HG03103 (cell line): Measurements from ENCODE around the gene MAPKAPK3.

Source experiments
- ATAC-seq: cut with Tn5 transposase; IDR thresholded peaks from one replicate; pipeline ENCODE4 v1.9.1; 2021; ENCODE audit warnings: low read depth; ENCODE audit not compliant: unreplicated experiment

Gene MAPKAPK3

DNA sequence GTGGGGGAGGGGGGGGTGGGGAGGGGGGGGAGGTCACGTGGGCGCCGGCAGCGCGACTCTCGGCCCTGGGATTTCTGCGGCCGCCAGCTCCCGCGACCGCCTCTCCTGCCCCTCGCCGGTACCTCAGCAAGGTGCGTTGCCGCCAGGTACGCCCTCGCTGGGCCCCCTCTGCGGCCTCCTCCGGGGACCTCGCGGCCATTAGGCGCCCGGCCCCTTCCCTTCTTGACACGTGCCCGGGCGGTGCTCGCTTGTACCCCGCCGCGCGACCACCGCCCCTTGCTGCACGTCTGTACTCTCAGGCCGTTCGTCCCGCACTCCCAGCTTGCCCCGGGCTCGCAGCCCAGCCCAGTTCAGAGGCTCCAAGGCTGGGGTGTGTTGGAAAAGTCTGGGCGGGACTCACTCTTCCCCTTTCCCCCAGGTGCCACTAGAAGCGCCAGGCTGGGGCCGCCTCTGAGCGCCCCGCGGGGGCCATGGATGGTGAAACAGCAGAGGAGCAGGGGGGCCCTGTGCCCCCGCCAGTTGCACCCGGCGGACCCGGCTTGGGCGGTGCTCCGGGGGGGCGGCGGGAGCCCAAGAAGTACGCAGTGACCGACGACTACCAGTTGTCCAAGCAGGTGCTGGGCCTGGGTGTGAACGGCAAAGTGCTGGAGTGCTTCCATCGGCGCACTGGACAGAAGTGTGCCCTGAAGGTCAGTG is at the start of gene MAPKAPK3:
TSS of gene MAPKAPK3 (plus strand) at position 56 of the 696 bp plus-strand sequence. CDS start at position 471, 415 bp downstream.
- peak; percentile 18 for ATAC-seq

DNA sequence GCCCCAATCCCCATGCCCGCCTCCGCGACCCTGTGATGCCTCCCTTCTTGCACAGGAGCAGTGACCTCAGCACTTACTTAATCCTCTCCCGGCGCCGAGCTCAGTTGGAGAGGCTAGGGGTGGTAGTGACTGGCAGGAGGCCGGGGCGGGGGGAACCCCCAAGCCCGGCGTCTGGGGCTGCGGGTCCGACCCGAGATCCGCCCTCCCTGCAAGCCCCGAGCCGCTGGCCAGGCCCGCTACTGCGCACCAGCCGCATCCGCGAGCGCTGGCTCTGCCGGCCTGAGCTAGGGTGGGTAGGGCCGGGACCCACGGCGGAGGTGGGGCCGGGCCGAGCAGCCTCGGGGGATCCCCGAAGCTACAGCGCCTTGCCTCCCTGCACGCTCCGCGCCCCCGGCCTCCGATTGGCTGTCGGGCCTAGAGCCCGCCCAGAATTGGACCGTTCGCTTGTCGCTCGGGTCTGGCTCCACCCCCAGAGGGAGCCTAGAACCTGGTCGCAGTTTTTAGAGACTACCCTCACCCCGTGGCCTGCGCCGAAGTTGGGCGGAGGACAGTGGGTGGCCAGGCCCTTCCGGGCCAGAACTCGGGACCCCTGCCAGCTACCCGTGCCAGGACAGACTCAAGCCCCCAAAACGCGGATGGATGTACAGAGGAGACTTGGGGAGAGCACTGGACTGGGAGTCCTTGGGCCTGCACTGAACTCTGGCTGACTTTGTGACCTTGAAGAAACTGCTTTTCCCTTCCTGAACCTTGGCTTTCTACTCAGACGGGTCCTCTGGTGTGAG is 49.4 kb upstream of the MAPKAPK3 start, which contains the start of gene C3orf18:
TSS of gene C3orf18 (minus strand) at position 362 of the 782 bp plus-strand sequence. CDS start 2,048 bp downstream, outside the sequence.
- ATAC-seq, result peak; percentile 75

DNA sequence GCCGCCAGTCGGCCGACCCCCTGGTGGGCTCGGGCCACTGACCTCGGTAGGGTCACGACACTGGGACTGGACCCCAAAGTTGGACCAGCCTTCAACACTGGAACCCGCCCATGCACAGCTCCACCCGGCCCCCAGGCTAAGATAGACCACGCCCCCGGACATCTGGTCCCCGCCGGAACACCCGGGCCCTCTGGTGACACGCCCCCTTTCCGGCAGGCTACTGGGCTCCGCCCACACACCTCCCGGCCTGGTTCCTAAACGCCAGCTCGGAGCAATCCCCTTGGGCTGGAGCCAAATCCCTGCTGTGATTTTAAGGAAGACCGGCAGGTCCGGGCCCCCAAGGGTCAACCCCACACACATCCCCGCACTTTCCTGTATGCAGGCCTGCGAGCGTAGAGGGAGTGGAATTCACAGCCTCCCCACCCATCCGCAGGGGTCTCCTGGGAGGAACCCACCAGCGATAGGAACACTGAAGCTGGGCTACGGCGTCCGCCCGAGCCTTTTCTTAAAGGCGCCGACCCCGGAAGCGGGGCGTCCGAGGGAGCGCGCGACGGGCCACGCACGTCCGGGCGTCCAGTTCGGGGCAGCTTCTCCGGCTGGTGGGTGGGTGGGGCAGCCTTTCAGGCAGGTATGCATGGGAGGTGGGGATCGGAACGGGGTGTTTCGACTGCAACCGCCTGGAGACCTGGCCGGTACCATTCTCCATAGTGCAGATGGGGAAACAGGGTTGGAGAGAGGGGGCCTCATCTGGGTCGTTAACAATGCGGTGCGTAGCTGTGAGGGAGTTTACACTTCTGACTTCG is 47.8 kb upstream of the MAPKAPK3 start, which contains the start of gene HEMK1:
TSS of gene HEMK1 (plus strand) at position 576 of the 803 bp plus-strand sequence. CDS start 1,583 bp downstream, outside the sequence.
- ATAC-seq, result peak; percentile 47

DNA sequence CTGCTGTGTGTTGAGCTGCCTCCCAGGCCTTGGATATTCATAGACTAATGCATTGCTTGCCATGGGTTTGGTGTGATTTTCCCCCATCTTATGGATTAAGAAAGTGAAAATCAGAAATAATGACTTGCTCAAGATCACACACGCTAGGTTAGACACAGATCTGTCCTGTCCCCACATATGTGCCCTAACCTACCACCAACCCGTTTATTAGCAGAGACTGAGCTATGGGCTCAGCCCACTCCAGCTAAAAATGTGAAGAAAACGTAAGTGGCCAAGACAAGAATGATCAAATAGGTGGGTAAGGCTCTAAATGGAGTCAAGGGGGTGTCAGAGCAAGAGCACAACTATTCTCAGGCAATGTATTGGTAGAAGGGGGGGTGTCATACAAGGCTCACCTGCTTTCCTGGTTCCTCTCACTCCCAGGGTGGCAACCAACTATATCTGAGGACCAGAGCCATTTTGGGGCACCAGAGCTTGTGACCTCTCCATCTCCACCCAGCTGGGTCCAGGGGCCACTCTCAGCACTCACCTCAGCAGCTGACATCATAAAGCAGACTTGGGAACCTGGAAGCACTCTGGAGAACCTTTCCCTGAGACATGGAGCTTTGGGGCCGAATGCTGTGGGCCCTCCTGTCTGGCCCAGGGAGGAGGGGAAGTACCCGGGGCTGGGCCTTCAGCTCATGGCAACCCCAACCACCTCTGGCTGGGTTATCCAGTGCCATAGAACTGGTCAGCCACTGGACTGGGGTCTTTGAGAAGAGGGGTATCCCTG is 46.3 kb upstream of the MAPKAPK3 start:
- ATAC-seq, result no peak

DNA sequence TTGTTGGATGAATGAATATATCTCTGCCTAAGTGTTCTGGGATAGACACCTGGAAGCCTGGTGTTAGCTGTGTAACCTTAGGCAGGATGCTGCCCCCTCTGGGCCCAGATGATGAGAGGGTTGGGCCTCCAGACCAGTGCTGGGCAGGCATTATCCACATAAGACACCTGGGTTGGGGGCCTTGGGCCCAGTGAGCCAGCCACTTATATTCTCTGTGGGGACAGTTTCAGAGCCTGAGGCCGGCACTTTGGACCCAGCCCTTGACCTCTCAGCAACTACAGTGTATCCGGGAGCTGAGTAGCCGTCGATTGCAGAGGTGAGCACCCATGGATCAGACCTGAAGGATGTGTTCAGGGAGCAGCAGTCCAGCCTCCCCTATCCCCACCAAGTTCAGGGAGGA is 45.5 kb upstream of the MAPKAPK3 start:
- ATAC-seq, result no peak

DNA sequence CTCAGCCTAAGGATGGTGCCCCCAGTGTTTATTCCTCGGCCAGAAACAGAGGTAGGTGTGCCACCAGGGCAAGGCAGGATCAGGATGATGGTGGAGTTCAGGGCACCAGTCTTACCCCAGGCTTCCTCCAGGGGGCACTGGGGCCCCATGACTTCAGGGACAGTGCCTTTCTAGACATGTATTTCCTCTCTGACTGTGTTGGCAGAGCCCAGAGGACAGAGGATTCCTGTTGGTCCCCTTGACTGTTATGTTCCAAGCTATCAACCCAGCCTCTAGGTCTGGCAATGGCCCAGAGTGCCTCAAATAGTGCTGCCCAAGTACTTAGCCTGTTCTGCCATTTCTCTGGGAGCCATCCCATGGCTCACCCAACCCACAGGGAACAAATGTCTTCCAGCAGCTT is 44.8 kb upstream of the MAPKAPK3 start:
- no peak for ATAC-seq

DNA sequence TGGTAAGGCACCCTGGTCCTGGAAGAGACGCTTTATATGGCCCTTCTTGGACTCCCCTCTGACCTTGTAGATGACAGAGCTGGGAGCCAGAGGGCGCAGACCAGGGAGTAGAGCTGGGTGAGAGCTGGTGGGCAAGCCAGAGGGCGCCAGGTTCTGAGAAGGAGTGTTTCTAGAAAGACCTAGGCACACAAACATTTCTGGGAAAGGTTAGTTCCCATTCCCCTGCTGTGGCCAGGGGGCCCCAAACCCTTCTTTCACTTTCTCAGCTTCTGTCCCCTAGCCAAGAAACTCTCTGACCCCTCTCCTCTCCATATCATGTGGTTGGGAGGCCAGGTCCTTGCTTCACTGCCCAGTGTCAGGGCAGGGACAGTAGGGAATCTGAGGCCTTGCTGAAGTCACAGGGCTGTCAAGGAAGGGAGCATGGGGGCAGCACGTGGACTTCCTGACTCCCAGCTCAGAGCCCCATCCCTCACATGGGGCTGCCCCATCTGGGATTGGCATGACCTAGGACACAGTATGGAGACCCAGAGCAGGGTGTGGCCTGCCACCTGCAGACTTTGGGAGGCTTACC is 44.1 kb upstream of the MAPKAPK3 start:
- ATAC-seq, result no peak

DNA sequence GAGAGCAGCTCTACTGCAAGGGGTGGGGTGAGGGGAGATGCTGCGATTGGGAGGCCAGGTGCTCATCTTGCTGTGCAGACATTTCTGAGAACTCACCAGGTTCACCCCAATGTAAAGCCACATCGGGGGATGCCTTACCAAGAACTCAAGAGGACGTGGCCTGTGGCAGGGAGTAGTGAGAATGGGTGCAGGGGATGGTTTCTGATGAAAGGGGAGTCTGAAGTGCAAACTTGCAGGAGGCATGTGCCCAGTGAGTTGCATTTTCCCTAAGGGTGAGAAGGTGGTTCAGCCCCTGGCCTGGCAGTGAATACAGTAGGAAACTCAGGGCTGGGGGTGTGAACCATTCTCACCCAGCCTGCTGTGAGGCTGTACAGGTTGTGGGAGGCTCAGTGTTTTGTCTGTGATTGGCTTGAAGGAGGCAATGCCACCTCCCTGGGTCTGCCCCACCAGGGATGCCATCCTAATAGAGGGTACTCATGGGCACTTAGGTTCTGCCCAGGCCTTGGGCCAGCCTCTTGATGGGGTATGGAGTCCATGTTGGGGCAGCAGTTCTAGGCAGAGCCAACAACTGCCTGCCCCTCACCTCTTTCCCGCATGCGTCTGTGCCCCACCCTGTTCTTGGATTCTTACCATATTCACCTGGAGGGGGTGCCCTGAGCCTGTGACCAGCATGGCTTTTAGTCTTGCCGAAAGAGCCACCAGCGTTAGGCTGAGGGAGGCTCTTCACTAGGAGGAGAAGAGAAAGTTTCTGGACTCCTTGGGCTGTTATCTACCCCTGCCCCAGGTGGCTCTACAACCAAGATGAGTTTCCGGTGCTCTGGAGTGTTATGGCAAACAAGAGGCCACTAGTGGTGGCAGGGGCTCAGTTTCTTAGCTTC is 43.1 kb upstream of the MAPKAPK3 start:
- no peak for ATAC-seq

DNA sequence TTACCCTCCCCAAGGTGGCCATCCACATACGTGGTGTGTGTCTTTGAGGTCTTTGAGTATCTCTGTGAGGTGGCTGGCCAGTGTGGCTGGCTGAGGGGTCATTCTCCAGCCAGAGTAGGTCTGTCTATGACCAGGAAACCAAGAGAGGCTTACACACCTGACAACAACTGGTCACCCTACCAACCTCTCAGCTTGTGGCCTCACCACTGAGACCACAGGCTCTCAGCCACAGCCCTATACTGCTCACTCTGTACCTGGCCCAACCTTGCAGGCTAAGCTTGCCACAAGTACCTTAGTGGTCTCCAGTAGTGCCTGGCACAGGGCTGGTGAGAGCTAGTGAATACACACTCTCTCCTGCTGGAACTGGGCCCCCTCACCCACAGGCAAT is 42.5 kb upstream of the MAPKAPK3 start:
- no peak for ATAC-seq

DNA sequence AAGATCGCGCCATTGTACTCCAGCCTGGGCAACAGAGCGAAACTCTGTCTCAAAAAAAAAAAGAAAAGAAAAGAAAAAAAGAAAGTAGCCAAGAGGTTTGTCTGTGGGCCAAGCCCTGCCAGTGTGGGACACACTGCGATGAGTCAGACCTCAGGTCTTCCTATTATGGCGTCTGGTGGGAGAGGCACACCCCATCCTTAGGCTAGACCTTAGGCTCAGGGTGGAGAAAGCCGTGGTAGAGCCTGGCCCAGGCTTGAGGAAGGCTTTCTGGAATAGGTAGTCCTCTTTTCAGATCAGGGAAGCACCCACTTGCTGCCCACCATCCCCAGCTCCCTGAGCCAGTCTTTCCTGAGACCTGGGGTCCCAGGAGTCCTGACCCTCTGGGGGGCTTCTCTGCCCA is 41.6 kb upstream of the MAPKAPK3 start:
- ATAC-seq, result no peak

DNA sequence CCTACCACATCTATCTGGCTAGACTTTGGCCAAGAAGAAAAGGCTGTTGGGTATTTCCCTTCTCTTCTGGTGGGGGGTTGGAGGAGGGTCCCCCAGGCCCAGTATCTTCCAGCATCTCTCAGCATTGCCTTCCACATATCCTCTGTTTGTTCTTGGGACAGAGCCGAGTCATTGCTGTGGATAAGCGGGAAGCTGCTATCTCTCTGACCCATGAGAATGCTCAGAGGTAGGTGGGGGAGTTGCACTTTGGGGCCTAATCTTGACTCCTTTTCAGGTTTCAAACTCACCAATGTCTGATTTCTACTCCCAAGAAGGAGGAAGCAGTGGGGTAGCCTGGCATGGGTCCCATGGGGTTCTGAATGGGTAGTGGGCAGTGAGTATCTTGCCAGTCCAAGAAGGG is 39.6 kb upstream of the MAPKAPK3 start:
- ATAC-seq, result no peak

DNA sequence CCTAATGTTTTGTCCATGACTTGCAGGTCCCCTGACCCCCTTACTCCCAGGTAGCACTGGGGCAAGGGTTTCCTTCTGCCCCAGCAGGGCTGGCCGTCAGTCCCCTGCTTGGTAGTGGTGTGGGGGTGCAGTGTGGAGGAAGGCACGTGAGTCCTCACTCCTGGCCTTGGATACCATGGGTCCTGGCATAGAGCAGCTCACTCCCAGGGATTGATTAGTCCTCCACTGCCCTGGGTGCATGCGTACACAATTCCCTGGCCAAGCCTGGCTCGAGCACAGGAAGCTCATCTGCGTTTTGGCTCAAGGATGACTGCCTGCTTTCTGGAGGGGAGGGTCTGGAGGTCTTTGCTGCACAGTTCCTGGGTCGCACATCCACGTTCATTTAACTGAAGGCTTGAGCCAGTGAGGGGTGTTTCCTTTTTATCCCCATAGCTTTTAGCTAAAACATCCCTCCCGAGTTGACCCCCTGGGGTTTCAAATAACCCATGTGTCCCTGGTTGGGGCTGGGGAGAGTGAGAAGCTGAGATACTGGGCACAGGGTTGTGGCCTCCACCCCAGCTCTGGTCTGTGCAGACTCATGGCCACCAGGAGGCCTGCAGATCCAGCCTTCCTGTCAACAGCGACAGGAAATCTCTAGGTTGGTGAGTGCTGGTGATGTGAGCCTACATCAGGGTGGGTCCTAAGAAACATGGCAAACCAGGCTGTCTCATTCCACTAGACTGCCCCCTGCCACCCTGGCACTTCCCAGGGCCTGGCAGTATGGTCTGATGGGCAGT is 36.1 kb upstream of the MAPKAPK3 start:
- no peak for ATAC-seq

DNA sequence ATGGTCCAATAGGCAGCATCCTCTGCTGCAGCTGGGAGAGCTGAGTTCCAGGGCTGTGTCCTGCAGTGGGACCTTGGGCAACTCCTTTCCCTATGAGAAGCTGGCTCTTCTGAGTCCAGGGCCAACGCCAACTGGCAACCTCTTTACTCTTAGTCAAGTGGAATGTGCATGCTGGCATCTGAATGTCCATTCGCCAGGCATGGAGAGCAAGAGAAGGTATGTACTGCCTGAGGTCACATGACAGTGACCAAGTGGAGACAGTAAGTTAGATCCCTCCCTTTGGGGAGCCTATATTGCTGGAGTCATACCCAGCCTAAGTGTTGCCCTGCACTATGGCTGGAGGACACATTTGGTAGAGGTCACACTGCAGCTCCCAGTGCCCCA is 35.5 kb upstream of the MAPKAPK3 start:
- no peak for ATAC-seq

DNA sequence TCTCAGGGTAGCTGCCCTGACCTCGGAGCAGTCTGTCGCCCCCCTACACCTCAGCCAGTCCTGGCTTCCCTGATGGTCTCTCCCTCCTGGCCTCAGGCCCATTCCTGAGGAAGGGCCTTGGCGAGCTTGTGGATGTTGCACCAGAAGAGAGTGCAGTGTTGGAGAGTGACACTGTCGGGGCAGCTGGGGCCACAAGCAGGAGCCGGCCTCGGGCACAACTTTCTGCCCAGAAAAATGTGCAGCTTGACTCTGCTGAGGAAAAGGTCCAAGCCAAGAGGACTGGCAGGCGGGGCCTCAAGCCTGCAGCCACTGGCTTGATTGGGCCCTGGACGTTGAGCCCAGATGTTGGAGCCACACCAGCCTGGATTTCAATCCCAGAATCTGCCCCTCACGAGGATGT is 34.9 kb upstream of the MAPKAPK3 start:
- no peak for ATAC-seq

DNA sequence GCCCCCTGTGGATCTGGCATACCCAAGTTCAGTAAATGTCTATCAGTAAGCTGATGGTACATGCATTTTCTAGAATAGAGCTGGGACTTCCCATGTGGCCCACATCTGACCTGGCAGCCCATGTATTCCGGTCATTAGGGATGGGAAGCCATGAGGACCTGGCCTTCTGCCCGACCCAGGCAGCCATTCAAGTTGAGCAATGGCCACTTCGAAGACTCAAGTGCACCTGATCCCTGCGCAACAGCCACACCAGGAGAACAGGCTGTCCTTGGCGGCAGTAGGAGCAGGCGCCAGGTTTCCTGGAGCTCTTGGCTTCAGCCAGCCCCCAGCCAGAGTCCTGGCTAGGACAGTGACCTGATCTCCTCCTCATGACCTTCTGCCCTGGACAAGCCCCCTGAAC is 33.1 kb upstream of the MAPKAPK3 start:
- ATAC-seq, result no peak

DNA sequence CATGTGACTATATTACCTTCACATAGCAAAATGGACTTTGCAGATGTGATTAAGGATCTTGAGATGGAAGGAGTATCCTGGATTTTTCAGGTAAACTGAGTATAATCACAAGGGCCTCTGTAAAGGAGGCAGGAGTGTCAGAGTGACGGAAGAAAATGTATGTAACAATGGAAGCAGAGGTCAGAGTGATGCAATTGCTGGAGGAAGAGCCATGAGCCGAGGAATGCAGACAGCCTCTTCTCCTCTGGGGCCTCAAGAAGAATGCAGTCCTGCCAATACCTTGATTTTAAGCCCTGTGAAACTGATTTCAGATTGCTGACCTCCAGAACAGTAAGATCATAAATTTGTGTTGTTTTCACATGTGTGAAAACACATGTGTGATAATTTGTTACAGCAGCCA is 32.6 kb upstream of the MAPKAPK3 start:
- ATAC-seq, result no peak

DNA sequence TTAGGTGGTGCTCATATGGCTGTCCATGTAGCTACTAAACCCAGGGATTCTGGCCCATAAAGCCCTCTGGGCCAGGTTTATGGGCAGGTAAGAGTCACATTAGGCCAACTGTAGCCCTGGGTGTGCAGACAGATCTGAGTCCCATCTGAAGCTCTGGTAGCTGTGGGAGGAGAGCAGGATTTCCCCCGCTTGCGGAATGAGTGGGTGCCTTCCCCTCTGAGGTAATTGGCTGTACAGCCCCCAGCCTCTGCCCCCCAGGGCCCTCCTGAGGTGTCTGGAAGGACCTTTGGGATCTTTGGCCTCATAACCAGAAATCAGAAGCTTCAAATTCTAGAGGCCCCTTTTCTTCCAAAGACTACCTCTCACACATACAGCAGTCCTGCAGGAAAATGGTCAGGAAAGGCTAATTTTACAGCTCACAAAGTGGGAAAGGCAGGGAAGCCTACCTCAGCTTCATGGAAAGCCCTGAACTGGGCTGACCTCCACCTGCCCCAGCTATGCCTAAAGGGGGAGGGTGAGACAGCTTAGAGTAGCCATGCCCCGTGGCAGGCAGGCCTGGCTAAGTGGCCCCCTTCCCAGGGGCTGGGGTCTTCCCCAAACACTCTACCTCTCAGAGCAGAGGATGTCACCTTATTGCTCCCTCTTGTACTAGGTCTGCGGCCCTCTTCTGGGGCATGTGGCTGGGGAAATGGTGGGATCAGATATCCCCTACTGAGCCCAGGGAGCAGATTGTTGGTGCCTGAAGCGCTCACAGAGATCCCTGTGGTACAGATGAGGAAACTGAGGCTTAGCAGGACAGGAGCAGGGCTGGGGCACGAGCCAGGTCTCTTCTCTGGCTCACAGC is 30.8 kb upstream of the MAPKAPK3 start:
- no peak for ATAC-seq

DNA sequence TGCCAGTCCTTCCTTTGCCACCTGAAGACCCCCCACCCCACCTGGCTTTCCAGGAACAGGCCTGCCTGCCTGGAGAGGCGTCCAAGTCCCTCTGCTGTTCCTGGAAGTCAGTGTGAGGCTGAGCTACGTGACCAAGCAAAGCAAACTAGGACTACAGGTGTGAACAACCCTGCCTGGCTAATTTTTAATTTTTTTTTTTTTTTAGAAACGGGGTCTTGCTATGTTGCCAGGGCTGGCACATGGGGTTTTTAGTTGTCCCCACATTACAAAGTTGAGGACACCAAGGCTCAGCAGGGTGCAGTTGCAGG is 30.2 kb upstream of the MAPKAPK3 start:
- no peak for ATAC-seq
